HUES6 (cell line): ENCODE data around the gene COLEC11.
"Not testable (repeated sequence)": the region's sequence is repeated elsewhere in the genome, so short reads cannot be mapped to it uniquely, and the experiment has no call there.

Experiments
- H3K27ac ChIP-seq: 2 replicates; pipeline ENCODE4 v1.7.0; 2013; ENCODE audit warnings: low read depth, mild to moderate bottlenecking, low read length, inconsistent platforms
- H3K27me3 ChIP-seq: 2 replicates; pipeline ENCODE4 v1.6.1; 2013; ENCODE audit warnings: low read length; ENCODE audit not compliant: control insufficient read depth, insufficient read depth
- H3K36me3 ChIP-seq: 2 replicates; pipeline ENCODE4 v1.6.1; 2013; ENCODE audit warnings: low read length; ENCODE audit not compliant: control insufficient read depth, insufficient read depth
- H3K4me1 ChIP-seq: 2 replicates; pipeline ENCODE4 v1.6.1; 2013; ENCODE audit warnings: low read length; ENCODE audit not compliant: control insufficient read depth, insufficient read depth
- H3K4me3 ChIP-seq: 2 replicates; pipeline ENCODE4 v1.5.1; 2013; ENCODE audit warnings: low read depth, low read length
- H3K9ac ChIP-seq: one replicate; pipeline ENCODE4 v1.6.1; 2013; ENCODE audit warnings: mild to moderate bottlenecking, low read length
- H3K9me3 ChIP-seq: 2 replicates; pipeline ENCODE4 v1.6.1; 2013; ENCODE audit warnings: low read depth, low read length; ENCODE audit not compliant: control insufficient read depth, insufficient read depth

Gene COLEC11

DNA sequence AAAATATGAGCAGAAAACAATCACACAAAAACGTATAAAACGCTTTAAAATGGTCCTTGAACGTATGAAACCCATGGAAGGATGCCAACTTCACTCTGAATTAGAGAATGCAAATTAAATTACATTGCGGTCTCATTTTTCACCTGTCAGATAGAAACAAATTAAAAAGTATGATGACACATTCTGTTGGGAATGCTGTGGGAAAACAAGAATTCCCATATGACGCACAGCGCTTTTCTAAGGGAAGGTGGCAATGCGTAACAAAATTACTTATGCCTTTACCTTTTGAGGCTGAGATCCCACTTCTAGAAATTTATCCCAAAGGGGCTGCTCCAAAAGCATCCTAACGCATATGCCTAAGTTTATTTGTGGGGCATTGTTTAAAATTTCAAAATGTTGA, 23.6 kb upstream of the COLEC11 start:
- H3K9me3 ChIP-seq: no peaks in the 10 kb centered on the region
- no peaks in the 10 kb centered on the region for H3K27me3 ChIP-seq
- peaks cover 7% of the 10 kb centered on the region for H3K36me3 ChIP-seq
- H3K9ac ChIP-seq: no peak overlapping the region
- no peak overlapping the region for H3K4me3 ChIP-seq
- no peak overlapping the region for H3K27ac ChIP-seq
- H3K4me1 ChIP-seq: no peaks in the 10 kb centered on the region

DNA sequence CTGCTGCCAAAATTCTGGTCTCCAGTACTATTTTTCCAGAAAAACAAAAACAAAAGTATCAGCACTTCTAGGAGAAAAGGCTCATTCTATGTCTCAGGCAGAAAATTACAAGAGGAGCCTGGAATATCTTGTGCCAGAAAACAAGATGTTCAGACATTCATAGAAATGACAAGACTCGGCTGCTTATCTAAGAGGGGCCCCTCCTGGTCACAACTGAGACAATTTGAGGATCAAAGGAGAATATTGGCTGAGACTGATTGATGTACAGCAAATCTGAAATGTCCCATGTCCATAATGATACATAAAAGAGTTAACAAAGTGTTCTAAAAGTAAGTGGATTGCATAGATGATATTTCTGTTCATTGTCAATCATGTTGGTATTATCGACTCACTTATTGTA, 22.3 kb upstream of the COLEC11 start:
- no peaks in the 10 kb centered on the region for H3K27me3 ChIP-seq

DNA sequence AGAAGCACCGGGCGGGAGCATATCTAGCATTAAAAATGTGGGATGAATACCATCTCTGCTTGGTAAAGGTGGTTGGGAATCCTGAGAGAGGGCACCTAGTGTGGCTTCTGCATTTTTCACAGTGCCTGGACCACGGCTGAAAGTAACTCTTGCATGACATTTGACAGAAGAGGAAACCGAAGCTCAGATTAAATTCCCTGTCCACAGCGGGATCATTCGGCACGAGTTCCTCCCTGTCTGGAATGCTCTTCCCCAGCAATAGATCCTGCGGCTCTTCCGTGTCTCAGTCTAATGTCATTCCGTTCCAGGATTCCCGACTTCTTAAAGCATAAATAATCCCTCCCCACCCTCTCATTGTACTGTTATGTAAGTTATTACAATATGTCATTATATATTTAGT, 20.8 kb upstream of the COLEC11 start:
- H3K9ac ChIP-seq: no peak overlapping the region
- no peaks in the 10 kb centered on the region for H3K9me3 ChIP-seq
- H3K4me3 ChIP-seq: peak overlapping the region; percentile 99; the same call in 1 of the 2 replicates
- H3K27ac ChIP-seq: no peak overlapping the region
- H3K27me3 ChIP-seq: no peaks in the 10 kb centered on the region
- H3K4me1 ChIP-seq: peaks cover 7% of the 10 kb centered on the region
- H3K36me3 ChIP-seq: peaks cover 35% of the 10 kb centered on the region

More for the DNA sequence above, 22.3 kb upstream of the COLEC11 start:
- Histone ChIP-seq H3K4me3 (no peak overlapping the region), H3K9ac (no peak overlapping the region), H3K9me3 (no peaks in the 10 kb centered on the region), H3K4me1 (peaks cover 4% of the 10 kb centered on the region), H3K36me3 (peaks cover 20% of the 10 kb centered on the region), H3K27ac (no peak overlapping the region)

DNA sequence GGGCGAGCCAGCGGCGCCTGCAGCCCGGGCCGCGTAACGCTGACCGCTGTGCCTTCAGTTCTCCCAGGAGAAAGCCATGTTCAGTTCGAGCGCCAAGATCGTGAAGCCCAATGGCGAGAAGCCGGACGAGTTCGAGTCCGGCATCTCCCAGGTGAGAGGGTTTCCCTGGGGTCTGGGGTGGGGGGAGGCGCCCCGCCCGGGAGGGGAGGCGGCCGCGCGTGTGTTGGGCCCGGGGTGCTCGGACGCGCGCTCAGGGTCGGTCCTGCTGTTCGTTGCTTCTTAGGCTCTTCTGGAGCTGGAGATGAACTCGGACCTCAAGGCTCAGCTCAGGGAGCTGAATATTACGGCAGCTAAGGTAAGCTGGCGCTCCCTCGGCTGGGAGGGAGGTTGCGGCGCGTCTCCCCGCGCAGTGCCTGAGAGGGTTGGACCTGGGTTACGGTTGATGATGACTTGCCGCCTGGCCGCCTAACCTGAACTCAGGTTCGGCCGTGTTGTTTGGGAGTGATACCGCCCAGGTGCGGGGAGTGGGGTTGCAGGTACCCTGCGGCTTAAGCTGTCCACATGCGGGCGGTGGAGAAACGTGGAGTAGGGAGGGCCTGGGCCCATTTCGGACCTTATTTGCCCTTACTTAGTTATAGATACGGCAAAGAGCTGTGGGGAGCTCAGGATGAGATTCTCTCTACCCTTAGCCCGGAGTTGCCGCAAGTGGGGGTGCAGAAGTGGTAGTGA, 19.2 kb upstream of the COLEC11 start:
- Histone ChIP-seq H3K27ac (peak overlapping the region; percentile 93), H3K4me3 (peak overlapping the region; percentile 99), H3K9ac (peak overlapping the region; percentile 99), H3K27me3 (no peaks in the 10 kb centered on the region), H3K9me3 (no peaks in the 10 kb centered on the region), H3K36me3 (peaks cover 51% of the 10 kb centered on the region), H3K4me1 (peaks cover 7% of the 10 kb centered on the region)

DNA sequence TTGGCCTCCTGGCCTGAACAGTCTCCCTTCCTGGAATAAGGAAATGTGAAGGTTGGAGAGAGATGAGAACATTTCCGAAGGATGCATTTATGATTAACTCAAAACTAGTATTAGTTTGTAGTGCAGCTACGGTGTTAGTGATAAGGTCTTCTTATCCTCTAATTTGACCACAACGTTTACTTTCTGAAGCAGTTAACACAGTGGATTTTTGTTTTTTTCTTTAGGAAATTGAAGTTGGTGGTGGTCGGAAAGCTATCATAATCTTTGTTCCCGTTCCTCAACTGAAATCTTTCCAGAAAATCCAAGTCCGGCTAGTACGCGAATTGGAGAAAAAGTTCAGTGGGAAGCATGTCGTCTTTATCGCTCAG, 18.7 kb upstream of the COLEC11 start:
- Histone ChIP-seq H3K36me3 (peaks cover 56% of the 10 kb centered on the region), H3K4me3 (peak overlapping the region; percentile 99), H3K9ac (peak overlapping the region; percentile 99), H3K27ac (peak overlapping the region; percentile 93)
- H3K27me3 ChIP-seq, H3K4me1 ChIP-seq, H3K9me3 ChIP-seq: not testable (repeated sequence)

DNA sequence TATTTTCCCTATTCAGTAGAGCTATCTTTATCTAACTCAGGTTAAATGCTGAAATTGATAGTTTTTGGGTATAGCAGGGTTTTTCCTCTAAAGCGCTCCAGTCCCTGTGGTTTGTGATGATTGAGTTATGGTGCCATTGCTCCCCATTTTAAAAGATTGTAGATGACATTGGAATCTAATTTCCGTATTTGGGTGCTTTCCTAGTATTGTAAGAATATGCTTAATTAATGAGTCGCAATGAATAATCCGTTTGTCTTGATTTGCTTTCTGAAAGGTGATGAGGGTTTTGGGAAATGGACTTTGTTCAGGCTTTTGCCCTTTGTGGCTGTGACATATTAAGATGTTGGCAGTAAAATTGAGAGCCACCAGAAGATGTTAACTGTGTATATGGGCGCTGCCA, 15.9 kb upstream of the COLEC11 start:
- Histone ChIP-seq H3K4me1 (peaks cover 7% of the 10 kb centered on the region), H3K36me3 (peaks cover 75% of the 10 kb centered on the region), H3K27me3 (no peaks in the 10 kb centered on the region), H3K9ac (no peak overlapping the region), H3K27ac (no peak overlapping the region), H3K4me3 (no peak overlapping the region), H3K9me3 (no peaks in the 10 kb centered on the region)

DNA sequence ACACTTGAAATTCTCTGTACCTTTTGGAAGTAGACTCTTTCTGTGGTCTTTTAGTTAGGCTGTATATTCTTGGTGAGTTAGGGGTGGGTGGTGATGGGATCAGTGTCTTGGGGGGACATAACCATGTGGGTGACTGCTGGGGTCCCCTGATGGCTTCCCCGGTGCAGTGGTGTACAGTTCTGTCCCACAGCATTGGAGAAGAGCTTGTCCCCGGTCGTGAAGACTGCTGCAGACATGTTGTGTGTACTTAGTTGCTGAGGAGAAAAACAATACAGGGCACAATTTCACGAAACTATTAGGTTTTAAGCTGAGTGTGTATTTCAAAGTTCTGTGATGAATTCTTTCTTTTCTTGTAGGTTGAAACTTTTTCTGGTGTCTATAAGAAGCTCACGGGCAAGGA, 14.5 kb upstream of the COLEC11 start:
- Histone ChIP-seq H3K27ac (no peak overlapping the region), H3K4me3 (no peak overlapping the region), H3K9ac (no peak overlapping the region), H3K4me1 (peaks cover 7% of the 10 kb centered on the region), H3K27me3 (no peaks in the 10 kb centered on the region), H3K9me3 (no peaks in the 10 kb centered on the region), H3K36me3 (peaks cover 78% of the 10 kb centered on the region)

DNA sequence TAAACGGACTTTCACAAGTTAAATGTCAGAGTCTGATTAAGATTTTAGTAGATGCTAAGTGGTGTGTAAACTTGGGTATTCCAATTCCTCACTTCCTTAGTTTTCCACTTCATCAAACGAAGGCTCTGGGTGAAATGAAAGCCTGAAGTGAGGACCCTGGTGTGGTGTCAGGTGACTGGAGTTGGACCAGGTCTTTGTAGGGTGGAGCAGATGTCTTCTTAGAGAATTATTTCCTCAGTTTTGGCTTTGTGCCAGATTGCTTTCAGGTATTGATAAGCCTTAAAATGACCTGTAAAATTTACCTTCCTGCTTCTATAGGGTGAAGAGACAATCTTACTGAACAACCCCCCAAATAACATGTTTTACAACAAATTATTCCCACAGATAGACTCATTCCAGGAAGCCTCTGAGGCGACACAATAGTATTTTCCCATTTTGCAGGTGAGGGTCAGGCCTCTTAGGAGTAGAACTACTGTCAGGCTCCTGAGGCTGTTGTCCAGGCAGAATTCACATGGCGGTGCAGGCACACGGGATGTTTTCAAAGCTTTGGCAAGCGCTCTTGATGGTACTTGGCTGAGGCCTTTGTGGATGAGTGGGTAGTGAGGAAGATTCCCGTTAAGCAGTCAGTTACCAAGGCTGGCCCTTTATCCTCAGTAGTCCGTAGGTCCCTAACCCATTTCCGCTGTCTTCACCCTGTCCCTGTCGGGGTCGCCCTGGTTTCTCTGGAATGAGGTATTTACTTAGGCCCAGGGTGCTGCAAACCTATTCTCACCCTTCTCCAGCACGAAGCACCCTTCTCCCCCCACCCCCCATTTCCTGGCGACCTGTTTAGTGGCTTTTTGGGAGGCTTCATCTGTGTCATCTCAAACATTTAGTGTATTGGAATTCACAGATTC, 13.3 kb upstream of the COLEC11 start:
- Histone ChIP-seq H3K27ac (no peak overlapping the region), H3K4me1 (peaks cover 5% of the 10 kb centered on the region), H3K9ac (no peak overlapping the region), H3K27me3 (no peaks in the 10 kb centered on the region), H3K36me3 (peaks cover 68% of the 10 kb centered on the region), H3K4me3 (no peak overlapping the region), H3K9me3 (no peaks in the 10 kb centered on the region)

DNA sequence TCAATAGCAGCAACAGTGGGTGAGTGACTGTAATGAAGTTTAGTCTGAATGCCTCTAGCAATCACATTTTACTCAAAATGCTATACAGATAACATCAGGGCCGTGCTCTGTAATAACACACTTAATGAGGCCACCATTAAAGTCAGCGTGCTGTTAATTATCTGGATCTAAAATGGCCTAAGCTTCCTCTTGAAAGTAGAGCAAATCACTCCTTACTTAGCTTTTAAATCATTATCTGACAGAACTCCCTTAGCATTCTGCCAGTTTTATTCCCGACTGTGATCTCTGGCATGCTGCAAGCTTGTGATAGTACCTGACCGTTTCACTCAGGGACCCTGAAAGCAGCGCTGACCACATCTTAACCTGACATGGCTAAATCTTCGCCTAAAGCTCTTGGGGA, 10.8 kb upstream of the COLEC11 start:
- Histone ChIP-seq H3K36me3 (peaks cover 44% of the 10 kb centered on the region), H3K9ac (no peak overlapping the region), H3K4me3 (no peak overlapping the region), H3K4me1 (no peaks in the 10 kb centered on the region), H3K27me3 (no peaks in the 10 kb centered on the region), H3K9me3 (no peaks in the 10 kb centered on the region), H3K27ac (no peak overlapping the region)

DNA sequence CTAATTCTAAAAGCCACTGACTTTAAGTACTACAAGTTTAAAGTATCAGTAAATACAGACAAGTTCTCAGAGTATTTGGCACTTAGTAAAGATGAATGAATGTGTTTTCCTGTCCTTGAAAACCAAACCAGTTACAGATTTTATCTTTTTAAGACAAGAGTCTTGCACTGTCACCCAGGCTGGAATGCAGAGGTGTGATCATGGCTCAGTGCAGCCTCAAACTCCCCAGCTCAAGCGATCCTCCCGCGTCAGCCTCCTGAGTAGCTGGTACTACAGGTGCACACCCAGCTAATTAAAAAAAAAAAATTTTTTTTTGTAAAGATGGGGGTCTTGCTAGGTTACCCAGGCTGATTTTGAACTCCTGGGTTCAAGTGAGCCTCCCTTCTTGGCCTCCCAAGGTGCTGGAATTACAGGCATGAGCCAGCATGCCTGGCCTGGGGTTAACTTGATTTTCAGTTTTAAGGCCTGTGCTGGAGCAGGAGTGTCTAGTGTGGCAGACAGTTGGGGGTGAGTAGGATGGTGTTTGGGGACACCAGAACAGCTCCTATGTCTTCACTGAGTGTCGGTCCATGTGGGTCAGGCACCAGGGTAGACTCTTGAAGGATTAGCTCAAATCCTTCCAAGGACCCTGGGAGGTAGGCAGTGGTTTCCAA, 10.2 kb upstream of the COLEC11 start:
- Histone ChIP-seq H3K9ac (no peak overlapping the region), H3K27me3 (no peaks in the 10 kb centered on the region), H3K4me3 (no peak overlapping the region), H3K36me3 (peaks cover 38% of the 10 kb centered on the region), H3K4me1 (no peaks in the 10 kb centered on the region), H3K9me3 (0 out of 2 replicates have a peak, but pooled peaks cover 5% of the 10 kb centered on the region), H3K27ac (no peak overlapping the region)
